ENCODE measurements around the gene TSPEAR.
"Not testable (repeated sequence)": the region's sequence is repeated elsewhere in the genome, so short reads cannot be mapped to it uniquely, and the experiment has no call there.

Gene TSPEAR

DNA sequence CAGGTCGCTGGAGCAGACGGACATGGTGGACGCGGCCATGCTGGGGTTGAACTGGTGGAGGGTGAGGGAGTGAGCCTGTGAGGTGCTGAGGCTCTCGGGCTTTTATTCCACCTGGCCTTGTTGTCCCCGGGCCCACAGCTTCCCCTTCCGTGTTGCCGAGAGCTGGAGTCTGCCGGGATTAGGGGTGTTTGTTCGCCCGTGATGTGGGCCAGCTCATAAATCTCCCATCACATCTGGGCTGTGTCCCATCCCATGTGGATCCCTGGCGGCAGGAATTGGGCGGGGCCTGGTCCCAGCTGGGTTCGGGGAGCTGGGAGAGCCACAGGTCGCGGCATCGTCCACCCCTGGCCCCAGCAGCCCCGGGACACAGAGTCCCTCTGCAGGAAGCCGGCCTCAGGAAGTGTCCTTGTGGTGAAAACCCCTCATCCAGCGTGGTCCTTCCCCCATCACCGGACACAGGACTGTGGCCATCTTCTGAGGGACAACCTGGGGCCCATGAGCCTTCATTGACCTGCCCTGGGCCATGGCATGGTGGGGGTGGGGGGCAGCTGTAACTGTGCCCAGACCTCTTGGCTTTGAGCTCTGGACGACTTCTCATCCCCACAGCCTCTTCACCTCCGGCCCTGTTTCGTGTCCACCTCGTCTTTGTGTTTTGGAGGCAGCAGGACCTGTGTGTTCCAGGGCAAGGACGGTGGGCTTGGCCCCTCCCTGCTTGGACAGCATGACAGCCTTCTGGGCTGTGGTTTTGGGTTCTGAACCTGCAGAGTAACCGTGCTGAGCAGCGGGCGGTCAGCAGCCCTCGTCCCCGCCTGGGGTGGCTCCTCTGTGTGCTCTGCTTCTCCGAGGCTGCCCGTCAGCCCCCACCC lies 118.7 kb downstream of the TSPEAR start, which contains the start of gene KRTAP10-6:
Gene KRTAP10-6, minus strand, starts transcription at position 60 of the 866 bp plus-strand sequence. Its CDS starts 21 bp downstream, at position 39.
- no peak for DNase-seq (ENCODE audit: low read depth in 2 of 3, low spot score in 2 of 3)

GRCh38 chr21:44591801-44592130 lies 119.6 kb downstream of the TSPEAR start:
- DNase-seq (ENCODE audit: low read depth in 2 of 3, low spot score in 2 of 3) = not testable (repeated sequence)

GRCh38 chr21:44590897-44591800 lies 120.2 kb downstream of the TSPEAR start:
- DNase-seq (ENCODE audit: low read depth in 2 of 3, low spot score in 2 of 3) = not testable (repeated sequence)

DNA sequence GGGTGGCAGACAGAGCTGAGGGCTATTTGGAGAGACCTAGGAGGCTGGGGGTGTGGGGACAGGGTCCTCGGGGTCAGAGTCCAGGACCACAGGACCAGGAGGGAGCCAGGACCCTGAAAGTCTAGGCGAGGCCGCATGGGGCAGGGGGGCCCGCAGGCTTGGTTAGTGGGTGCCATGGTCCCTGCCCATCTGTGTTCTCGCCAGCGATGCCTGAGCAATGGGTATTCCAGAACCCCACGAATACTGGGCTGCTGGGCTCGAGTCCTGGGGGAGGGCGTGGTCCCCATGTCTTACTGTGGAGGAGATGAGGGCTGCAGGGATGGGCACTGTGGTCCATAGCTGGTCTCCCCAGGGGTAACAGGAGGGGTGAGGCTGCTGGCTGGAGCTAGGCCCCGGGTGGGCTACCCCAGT lies 121.1 kb downstream of the TSPEAR start:
- DNase-seq (ENCODE audit: low read depth in 2 of 3, low spot score in 2 of 3) = no peak

GRCh38 chr21:44589586-44590305 lies 121.6 kb downstream of the TSPEAR start:
- DNase-seq (ENCODE audit: low read depth in 2 of 3, low spot score in 2 of 3) = no peak

GRCh38 chr21:44589094-44589493 lies 122.3 kb downstream of the TSPEAR start:
- no peak for DNase-seq (ENCODE audit: low read depth in 2 of 3, low spot score in 2 of 3)

DNA sequence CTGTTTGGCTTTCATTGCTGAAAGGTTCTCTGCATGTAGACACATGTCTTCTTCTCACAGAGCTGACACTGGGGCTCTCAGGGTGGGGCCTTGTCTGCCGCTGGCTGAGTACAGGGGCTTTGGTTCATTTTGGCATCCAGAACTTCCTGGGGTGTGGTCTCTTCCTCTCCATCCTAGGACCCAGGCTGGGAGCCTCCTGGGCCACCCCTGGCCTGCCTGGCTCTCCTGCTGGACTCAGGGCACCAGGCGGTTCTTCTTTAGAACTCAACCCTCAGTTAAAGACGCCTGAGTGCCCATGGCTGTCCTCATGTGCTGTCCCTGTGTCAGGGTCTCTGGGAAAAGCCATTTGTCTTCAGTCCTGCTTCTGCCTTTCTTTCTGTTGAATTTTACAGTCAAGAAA lies 125.5 kb downstream of the TSPEAR start:
- no peak for DNase-seq (ENCODE audit: low read depth in 2 of 3, low spot score in 2 of 3)

DNA sequence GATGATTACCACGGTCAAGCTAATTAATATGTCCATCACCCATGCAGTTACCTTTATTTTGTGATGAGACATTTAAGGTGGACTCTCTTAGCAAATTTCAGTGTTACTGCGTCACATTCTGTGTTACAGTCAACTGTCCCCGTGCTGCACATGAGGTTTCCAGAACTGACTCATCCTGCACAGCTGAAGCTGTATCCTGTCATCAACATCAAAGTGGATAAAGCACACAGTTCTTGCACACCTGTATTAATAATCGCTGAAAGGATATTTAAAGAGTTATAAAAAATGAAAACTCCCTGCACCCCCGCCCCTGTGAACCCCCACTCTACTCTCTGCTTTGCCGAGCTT lies 127.6 kb downstream of the TSPEAR start:
- DNase-seq (ENCODE audit: low read depth in 2 of 3, low spot score in 2 of 3) = no peak

DNA sequence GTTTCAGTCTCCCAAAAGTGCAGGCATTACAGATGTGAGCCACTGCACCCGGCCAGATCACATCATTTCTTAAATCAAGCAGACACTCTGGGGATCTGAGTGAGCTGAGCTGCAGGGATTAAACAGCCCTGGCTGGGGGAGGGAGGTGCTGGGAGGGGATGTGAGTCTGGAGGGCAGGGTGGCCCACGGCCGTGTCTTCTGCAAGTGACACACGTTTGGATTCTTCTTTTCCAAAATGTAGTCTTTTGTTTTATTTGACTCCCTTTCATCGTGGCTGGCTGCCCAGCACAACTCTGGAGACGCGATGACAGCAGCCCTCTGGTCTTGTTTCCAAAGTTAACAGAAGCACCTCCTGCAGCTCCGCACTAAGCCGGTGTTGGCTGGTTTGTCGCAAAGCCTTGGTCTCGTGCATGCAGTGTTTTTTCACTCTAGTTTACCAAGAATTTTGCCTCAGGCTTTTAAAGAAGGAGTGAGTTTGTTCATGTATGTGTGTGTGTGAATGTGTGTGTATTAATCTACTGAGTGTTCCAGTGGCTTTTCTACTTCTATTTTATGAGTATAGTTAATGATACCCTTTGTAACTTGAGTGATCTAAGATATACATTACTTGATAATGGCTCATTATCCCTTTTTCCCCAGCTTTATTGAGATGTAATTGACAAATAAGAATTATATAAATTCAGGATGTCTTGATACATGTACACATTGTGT lies 128.1 kb downstream of the TSPEAR start:
- DNase-seq (ENCODE audit: low read depth in 2 of 3, low spot score in 2 of 3) = no peak

DNA sequence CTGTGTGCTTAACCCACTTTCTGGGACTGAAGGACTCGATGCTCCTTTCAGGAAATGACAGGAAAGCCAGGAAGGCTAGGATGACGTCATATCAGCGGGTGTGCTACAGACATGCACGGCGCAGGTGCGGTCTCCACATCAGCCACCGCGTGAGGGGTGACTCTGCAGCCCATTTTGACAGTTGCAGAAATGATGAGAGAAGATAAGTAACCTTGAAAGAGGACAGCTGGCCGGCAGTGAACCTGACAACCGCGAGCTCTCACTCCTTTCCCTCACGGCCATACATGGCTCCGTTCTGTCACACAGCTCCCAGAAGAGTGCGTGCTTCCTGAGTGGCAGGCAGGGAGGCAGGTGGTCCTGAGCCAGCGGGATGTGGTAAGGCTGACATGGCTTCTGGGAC lies 129.3 kb downstream of the TSPEAR start:
- no peak for DNase-seq (ENCODE audit: low read depth in 2 of 3, low spot score in 2 of 3)

DNA sequence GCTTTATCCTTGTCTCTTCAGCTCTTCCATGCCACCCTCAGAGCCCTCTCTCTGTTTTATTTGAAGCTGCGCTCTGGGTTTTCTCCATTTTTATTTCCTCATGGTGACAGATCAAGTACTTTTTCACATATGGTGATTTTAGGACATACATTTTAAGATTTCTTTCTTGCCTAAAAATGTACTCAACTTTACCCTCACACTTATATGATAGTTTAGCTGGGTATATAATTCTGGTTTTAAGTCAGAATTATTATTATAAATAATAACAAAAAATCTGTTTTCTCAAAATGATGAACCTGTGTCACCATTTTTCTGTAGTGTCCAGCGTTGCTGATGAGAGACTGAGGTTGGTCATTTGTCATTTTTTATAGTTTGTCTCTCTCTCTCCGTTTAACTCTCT lies 130.2 kb downstream of the TSPEAR start:
- DNase-seq (ENCODE audit: low read depth in 2 of 3, low spot score in 2 of 3) = no peak

DNA sequence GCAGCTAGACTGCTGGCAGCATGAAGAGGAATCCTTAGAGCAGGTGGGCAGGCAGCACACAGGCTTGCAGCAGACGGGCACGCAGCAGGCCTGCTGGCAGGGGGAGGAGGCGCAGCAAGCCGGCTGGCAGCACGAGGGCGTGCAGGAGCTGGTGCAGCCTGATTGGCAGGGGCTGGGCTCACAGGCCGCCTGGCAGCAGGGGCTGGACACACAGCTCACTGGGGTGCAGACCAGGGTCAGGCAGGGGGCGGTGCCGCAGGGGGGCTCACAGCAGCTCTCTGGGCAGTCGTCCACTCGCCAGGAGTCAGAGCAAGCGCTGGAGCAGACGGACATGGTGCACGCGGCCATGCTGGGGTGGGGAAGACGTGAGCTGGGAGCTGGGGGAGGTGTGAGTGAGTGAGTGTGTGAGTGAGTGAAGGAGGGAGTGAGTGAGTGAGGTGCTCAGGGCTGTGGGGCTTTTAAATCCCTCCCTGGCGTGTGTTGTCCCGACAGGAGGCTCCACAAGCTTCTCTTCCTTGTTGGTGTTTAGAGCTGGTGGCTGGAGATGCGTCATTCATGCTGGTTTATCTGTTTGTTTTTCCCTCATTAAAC lies 131.0 kb downstream of the TSPEAR start, which contains the start of gene KRTAP10-5:
Gene KRTAP10-5, minus strand, starts transcription at position 374 of the 591 bp plus-strand sequence. Its CDS starts 26 bp downstream, at position 348.
- DNase-seq (ENCODE audit: low read depth in 2 of 3, low spot score in 2 of 3) = not testable (repeated sequence)

DNA sequence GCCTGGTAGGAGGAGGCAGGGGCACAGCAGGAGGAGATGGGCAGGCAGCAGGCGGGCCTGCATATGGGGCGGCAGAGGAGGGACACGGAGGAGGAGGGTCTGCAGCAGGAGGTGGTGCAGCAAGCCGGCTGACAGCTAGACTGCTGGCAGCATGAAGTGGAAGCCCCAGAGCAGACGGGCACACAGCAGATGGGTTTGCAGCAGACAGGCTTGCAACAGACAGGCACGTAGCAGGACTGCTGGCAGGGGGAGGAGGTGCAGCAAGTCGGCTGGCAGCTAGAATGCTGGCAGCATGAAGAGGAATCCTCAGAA lies 131.6 kb downstream of the TSPEAR start:
- DNase-seq (ENCODE audit: low read depth in 2 of 3, low spot score in 2 of 3) = no peak

- DNase-seq (ENCODE audit: low read depth in 2 of 3, low spot score in 2 of 3) = no peak
Measured at GRCh38 chr21:44579056-44579832, 132.1 kb downstream of the TSPEAR start.

DNA sequence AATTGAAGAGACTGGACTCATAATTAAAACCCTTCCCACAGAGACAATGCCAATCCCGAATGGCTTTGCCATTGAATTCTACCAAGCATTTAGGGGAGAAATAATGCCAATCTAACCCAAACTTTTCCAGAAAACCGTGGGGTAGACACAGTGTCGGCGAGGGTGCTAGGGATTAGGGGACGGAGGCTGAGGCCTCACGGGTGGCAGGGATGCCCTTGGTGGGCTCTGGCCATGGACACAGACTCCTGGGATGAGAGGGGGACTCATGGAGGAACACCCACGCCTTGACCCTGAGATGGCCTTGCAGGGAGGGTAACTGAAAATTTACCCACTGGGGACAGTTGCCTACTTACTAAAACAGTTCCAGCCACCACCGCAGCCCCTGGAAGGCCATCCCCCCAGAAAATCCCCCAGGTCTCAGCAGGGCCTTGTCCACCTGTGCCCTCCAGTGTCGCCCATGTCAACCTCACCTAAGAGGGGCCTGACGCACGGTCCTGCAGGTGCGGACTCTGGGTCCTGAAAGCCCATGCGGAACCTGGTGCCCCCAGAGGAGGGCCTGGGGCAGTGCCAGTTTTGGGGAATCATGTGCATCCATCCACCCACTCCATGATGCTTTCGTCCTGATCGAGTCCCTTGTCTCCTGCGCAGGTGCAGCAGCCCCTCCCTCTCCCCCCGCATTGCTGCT lies 132.9 kb downstream of the TSPEAR start:
- DNase-seq (ENCODE audit: low read depth in 2 of 3, low spot score in 2 of 3) = no peak

- DNase-seq (ENCODE audit: low read depth in 2 of 3, low spot score in 2 of 3) = no peak
Measured at GRCh38 chr21:44576025-44576420, 135.3 kb downstream of the TSPEAR start.

GRCh38 chr21:44575307-44576024 lies 135.9 kb downstream of the TSPEAR start:
- no peak for DNase-seq (ENCODE audit: low read depth in 2 of 3, low spot score in 2 of 3)

Data from activated CD8-positive, alpha-beta memory T cell treated with anti-CD3 and anti-CD28 coated beads for 48 hours (primary cell).